Trophoblast cell (in vitro differentiated cells and primary cell): Measurements from ENCODE around the gene SOSTDC1.
A peak's percentile ranks its signal among the peaks of the same experiment; 100 is the strongest.

Experiments
- DNase-seq, 2 donors: peaks; one replicate each; pipeline ENCODE4 v3.0.0-alpha.2; 2016
- H2AFZ ChIP-seq: 2 replicates; pipeline ENCODE4 v1.6.1; 2013; ENCODE audit warnings: low read length, moderate library complexity, mild to moderate bottlenecking; ENCODE audit not compliant: insufficient read depth, poor library complexity
- H2AK5ac ChIP-seq: 2 replicates; pipeline ENCODE4 v1.6.1; 2013; ENCODE audit warnings: mild to moderate bottlenecking, low read length
- H2BK120ac ChIP-seq: 2 replicates; pipeline ENCODE4 v1.6.1; 2013; ENCODE audit warnings: low read length, mild to moderate bottlenecking, moderate library complexity; ENCODE audit not compliant: insufficient read depth, poor library complexity
- H2BK12ac ChIP-seq: 2 replicates; pipeline ENCODE4 v1.6.1; 2013; ENCODE audit warnings: mild to moderate bottlenecking, low read length, moderate library complexity
- H2BK5ac ChIP-seq: 2 replicates; pipeline ENCODE4 v1.6.1; 2013; ENCODE audit warnings: low read length, low read depth, moderate library complexity, mild to moderate bottlenecking; ENCODE audit not compliant: poor library complexity
- H3K14ac ChIP-seq: 2 replicates; pipeline ENCODE4 v1.6.1; 2013; ENCODE audit warnings: mild to moderate bottlenecking, low read length
- H3K18ac ChIP-seq: 2 replicates; pipeline ENCODE4 v1.6.1; 2013; ENCODE audit warnings: mild to moderate bottlenecking, low read length
- H3K23ac ChIP-seq: 2 replicates; pipeline ENCODE4 v1.6.1; 2013; ENCODE audit warnings: low read length
- H3K27ac ChIP-seq: 2 replicates; pipeline ENCODE4 v1.5.1; 2013; ENCODE audit warnings: low read depth, mild to moderate bottlenecking, inconsistent platforms, low read length, moderate library complexity
- H3K27me3 ChIP-seq: 2 replicates; pipeline ENCODE4 v1.6.1; 2013; ENCODE audit warnings: inconsistent platforms, mild to moderate bottlenecking, low read length, moderate library complexity; ENCODE audit not compliant: insufficient read depth
- H3K36me3 ChIP-seq, 2 experiments: 1 replicate in 1 of 2; 2 replicates in 1 of 2; pipeline ENCODE4 v1.6.1; 2013; ENCODE audit warnings: low read length in 2 of 2, mild to moderate bottlenecking in 2 of 2, moderate library complexity in 1 of 2; ENCODE audit not compliant: insufficient read depth in 2 of 2, control insufficient read depth in 1 of 2
- H3K4ac ChIP-seq: 2 replicates; pipeline ENCODE4 v1.6.1; 2013; ENCODE audit warnings: low read depth, mild to moderate bottlenecking, low read length, moderate library complexity
- H3K4me1 ChIP-seq, 2 experiments: 1 replicate in 1 of 2; 2 replicates in 1 of 2; pipeline ENCODE4 v1.6.1; 2013; ENCODE audit warnings: low read length in 2 of 2, mild to moderate bottlenecking in 2 of 2, moderate library complexity in 1 of 2; ENCODE audit not compliant: insufficient read depth in 2 of 2, control insufficient read depth in 1 of 2
- H3K4me2 ChIP-seq: 2 replicates; pipeline ENCODE4 v1.6.1; 2013; ENCODE audit warnings: inconsistent platforms, mild to moderate bottlenecking, low read length, moderate library complexity
- H3K4me3 ChIP-seq: 2 replicates; pipeline ENCODE4 v1.5.1; 2013; ENCODE audit warnings: mild to moderate bottlenecking, low read depth, low read length, inconsistent platforms
- H3K79me1 ChIP-seq: one replicate; pipeline ENCODE4 v1.6.1; 2013; ENCODE audit warnings: low read length
- H3K79me2 ChIP-seq: 2 replicates; pipeline ENCODE4 v1.6.1; 2013; ENCODE audit warnings: low read length, mild to moderate bottlenecking; ENCODE audit not compliant: control insufficient read depth, insufficient read depth, poor library complexity
- H3K9ac ChIP-seq: 2 replicates; pipeline ENCODE4 v1.6.1; 2013; ENCODE audit warnings: mild to moderate bottlenecking, low read length
- H3K9me3 ChIP-seq: 2 replicates; pipeline ENCODE4 v1.6.1; 2013; ENCODE audit warnings: low read depth, mild to moderate bottlenecking, control low read depth, inconsistent platforms, low read length; ENCODE audit not compliant: insufficient read depth
- H4K12ac ChIP-seq: 2 replicates; pipeline ENCODE4 v1.6.1; 2013; ENCODE audit warnings: low read depth, mild to moderate bottlenecking, low read length, moderate library complexity
- H4K8ac ChIP-seq: 2 replicates; pipeline ENCODE4 v1.6.1; 2013; ENCODE audit warnings: low read depth, mild to moderate bottlenecking, low read length, moderate library complexity
- H4K91ac ChIP-seq: one replicate; pipeline ENCODE4 v1.6.1; 2013; ENCODE audit warnings: low read depth, mild to moderate bottlenecking, low read length, moderate library complexity
- WGBS: extraction: QIAGEN DNeasy Blood & Tissue Kit; methylation state at CpG from one replicate; pipeline ENCODE4 v1.1.7; 2013; ENCODE audit warnings: missing lambda C conversion rate; ENCODE audit not compliant: insufficient read length, insufficient coverage; ENCODE audit errors: extremely low coverage; 5-methylcytosine and 5-hydroxymethylcytosine counted together

Gene SOSTDC1

DNA sequence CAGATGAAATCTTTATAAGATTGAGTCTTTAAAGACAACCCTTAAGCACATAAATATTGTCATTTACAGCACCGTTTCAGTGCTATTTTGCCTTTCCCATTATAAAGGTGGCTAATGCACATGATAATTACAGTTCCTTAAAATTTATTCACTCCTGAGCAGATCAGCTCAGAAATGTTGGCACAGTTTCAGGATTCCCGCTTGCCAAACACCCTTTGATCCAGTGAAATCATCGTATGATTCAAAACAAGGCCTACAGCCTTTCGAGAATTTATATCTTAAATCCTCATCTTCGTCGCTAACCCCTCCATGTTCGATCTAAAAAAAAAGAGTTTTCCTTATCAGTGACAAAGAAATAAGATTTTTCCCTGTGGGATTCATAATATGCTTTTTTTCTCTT is 14.1 kb upstream of the SOSTDC1 start:
- H4K91ac ChIP-seq: no peak overlapping the region
- H3K79me1 ChIP-seq: peaks cover 2% of the 10 kb centered on the region
- H3K4me3 ChIP-seq: no peak overlapping the region
- no peak overlapping the region for H2BK120ac ChIP-seq
- 100% methylated on average over 2 of the region's 7 CpGs for WGBS
- H3K18ac ChIP-seq: no peak overlapping the region
- H3K79me2 ChIP-seq: no peaks in the 10 kb centered on the region
- no peak overlapping the region for H2AK5ac ChIP-seq
- no peak overlapping the region for H3K4ac ChIP-seq
- no peak overlapping the region for H3K23ac ChIP-seq
- no peak overlapping the region for H3K14ac ChIP-seq
- H3K9me3 ChIP-seq: peaks cover 2% of the 10 kb centered on the region
- H3K27me3 ChIP-seq: no peaks in the 10 kb centered on the region
- no peak overlapping the region for H3K9ac ChIP-seq
- H2AFZ ChIP-seq: no peak overlapping the region
- H4K12ac ChIP-seq: no peak overlapping the region
- no peak for DNase-seq
- peaks cover 0 to 3% of the 10 kb centered on the region in 2 experiments for H3K4me1 ChIP-seq
- H3K27ac ChIP-seq: no peak overlapping the region
- no peak overlapping the region for H2BK5ac ChIP-seq
- H2BK12ac ChIP-seq: no peak overlapping the region
- H4K8ac ChIP-seq: no peak overlapping the region
- H3K36me3 ChIP-seq: no peaks in the 10 kb centered on the region
- H3K4me2 ChIP-seq: no peak overlapping the region

DNA sequence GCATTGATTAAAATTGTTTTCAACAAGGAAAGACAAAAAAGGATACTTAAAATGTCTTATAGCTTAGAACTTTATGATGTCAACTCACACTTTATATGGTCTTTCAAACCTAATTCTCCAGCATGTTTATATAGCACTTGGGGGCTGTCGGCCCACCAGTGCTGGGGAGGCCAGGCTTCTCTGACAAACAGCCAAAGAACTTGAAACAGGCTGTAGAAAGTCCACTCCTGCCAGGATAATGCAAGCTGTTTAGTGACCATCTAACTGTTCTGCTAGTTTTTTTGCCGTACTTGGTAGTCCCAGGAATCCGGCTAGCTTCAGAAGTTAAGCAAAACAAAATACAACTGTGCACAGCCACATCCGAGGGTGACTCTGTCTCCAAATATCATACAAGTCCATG is 13.6 kb upstream of the SOSTDC1 start:
- WGBS: no CpG with 5 or more reads among the region's 4 CpGs
- Histone ChIP-seq H3K23ac (no peak overlapping the region), H4K91ac (no peak overlapping the region)

DNA sequence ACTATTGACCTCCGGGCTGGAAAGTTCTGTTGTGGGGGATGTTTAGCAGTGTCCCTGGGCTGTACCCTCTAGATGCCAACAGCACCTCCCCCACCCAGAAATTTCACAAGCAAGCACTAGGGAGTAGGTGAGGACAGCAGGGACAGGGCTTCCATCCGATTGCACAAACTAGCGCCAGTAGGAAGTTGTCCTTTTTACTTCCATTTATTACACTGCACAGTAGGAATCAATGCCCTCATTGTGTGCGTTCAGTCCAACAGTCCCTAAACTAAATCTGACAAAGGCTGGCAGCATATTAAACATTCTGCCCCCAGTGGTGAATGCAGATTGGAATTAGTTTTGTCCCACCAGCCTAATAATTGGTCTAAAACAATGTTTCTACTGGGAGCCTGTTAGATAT is 6.4 kb upstream of the SOSTDC1 start:
- no peak overlapping the region for H3K4ac ChIP-seq
- WGBS: no CpG with 5 or more reads among the region's 4 CpGs
- H3K4me3 ChIP-seq: no peak overlapping the region
- no peaks in the 10 kb centered on the region for H3K79me2 ChIP-seq
- no peak for DNase-seq
- H2AK5ac ChIP-seq: no peak overlapping the region
- no peak overlapping the region for H2BK120ac ChIP-seq
- no peak overlapping the region for H3K4me2 ChIP-seq
- no peaks in the 10 kb centered on the region for H3K4me1 ChIP-seq
- H3K18ac ChIP-seq: no peak overlapping the region
- H2AFZ ChIP-seq: no peak overlapping the region
- no peaks in the 10 kb centered on the region for H3K27me3 ChIP-seq
- no peak overlapping the region for H2BK5ac ChIP-seq
- no peak overlapping the region for H2BK12ac ChIP-seq
- H4K12ac ChIP-seq: no peak overlapping the region
- H3K27ac ChIP-seq: no peak overlapping the region
- H3K9me3 ChIP-seq: no peaks in the 10 kb centered on the region
- no peak overlapping the region for H4K91ac ChIP-seq
- no peak overlapping the region for H3K23ac ChIP-seq
- no peaks in the 10 kb centered on the region for H3K79me1 ChIP-seq
- no peak overlapping the region for H4K8ac ChIP-seq
- H3K36me3 ChIP-seq: no peaks in the 10 kb centered on the region
- no peak overlapping the region for H3K9ac ChIP-seq
- H3K14ac ChIP-seq: no peak overlapping the region

More for the DNA sequence above, 13.6 kb upstream of the SOSTDC1 start:
- H3K79me2 ChIP-seq: no peaks in the 10 kb centered on the region
- no peak overlapping the region for H2AK5ac ChIP-seq
- no peak overlapping the region for H3K18ac ChIP-seq
- no peak overlapping the region for H2BK120ac ChIP-seq
- H3K79me1 ChIP-seq: peaks cover 2% of the 10 kb centered on the region
- H3K27me3 ChIP-seq: no peaks in the 10 kb centered on the region
- H2AFZ ChIP-seq: no peak overlapping the region
- no peaks in the 10 kb centered on the region for H3K4me1 ChIP-seq
- no peak overlapping the region for H3K14ac ChIP-seq
- no peak overlapping the region for H3K4me2 ChIP-seq
- no peak overlapping the region for H3K9ac ChIP-seq
- no peak overlapping the region for H2BK5ac ChIP-seq
- peak overlapping the region; percentile 31 for H2BK12ac ChIP-seq
- no peak overlapping the region for H3K4ac ChIP-seq
- no peak for DNase-seq
- peak overlapping the region; percentile 19 for H4K8ac ChIP-seq
- no peak overlapping the region for H3K27ac ChIP-seq
- H3K9me3 ChIP-seq: peaks cover 2% of the 10 kb centered on the region
- no peak overlapping the region for H3K4me3 ChIP-seq
- no peaks in the 10 kb centered on the region for H3K36me3 ChIP-seq
- H4K12ac ChIP-seq: no peak overlapping the region

DNA sequence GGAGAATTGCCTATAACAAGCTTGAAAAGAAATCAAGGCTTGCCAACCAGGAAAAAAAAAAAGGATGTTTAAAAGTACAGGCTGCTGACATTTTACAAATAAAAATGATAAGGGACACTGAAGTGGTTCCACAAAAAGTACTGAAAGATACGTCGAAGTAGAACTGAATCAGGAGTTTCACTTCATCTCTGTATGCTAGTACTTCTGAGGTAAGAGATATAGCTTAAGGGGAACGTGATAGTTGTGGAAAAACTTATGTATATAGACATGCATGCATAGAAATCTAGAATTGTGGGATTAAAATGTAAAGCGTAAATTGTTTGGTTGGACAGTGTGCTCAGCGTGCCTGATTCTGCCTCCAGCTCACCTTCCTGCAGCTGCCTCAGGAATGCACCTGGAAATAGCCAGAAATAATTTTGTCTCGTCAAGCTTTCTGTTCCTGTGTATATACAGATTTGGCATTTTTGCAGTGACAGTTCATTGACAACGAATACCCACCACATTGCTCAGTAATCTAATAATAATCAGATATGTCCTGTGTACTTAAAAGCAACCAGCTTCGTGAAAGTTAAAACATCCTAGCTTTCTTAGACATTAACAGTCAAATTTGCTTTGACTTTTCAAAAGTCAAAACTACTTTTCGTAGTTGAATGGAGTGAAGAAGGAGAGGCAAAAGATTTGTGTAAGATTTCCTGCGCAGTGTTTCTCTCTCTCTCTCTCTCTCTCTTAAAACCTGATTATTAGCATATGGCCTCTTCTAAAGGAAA is 1.4 kb downstream of the SOSTDC1 start:
- no peak overlapping the region for H3K14ac ChIP-seq
- H4K12ac ChIP-seq: no peak overlapping the region
- H3K79me2 ChIP-seq: no peaks in the 10 kb centered on the region
- H2AK5ac ChIP-seq: no peak overlapping the region
- no peak overlapping the region for H3K23ac ChIP-seq
- no peak overlapping the region for H3K9ac ChIP-seq
- no peak for DNase-seq
- no peak overlapping the region for H3K4me2 ChIP-seq
- H3K36me3 ChIP-seq: no peaks in the 10 kb centered on the region
- no peak overlapping the region for H2AFZ ChIP-seq
- H3K27me3 ChIP-seq: no peaks in the 10 kb centered on the region
- H3K9me3 ChIP-seq: no peaks in the 10 kb centered on the region
- H2BK120ac ChIP-seq: no peak overlapping the region
- H3K18ac ChIP-seq: no peak overlapping the region
- no peaks in the 10 kb centered on the region for H3K4me1 ChIP-seq
- no peak overlapping the region for H3K4me3 ChIP-seq
- H3K27ac ChIP-seq: no peak overlapping the region
- 100% methylated on average over 1 of the region's 10 CpGs for WGBS
- H3K4ac ChIP-seq: no peak overlapping the region
- no peak overlapping the region for H2BK5ac ChIP-seq
- no peaks in the 10 kb centered on the region for H3K79me1 ChIP-seq
- no peak overlapping the region for H2BK12ac ChIP-seq
- H4K91ac ChIP-seq: no peak overlapping the region
- H4K8ac ChIP-seq: no peak overlapping the region
